Eye (tissue), 1 donor: ENCODE data around the gene HNRNPDL.
A peak's percentile ranks its signal among the peaks of the same experiment; 100 is the strongest.
"Not testable (repeated sequence)": the region's sequence is repeated elsewhere in the genome, so short reads cannot be mapped to it uniquely, and the experiment has no call there.

Experiments used
- DNase-seq: peaks from one replicate; pipeline ENCODE4 v3.0.0-alpha.2; 2015

Gene HNRNPDL

GRCh38 chr4:82430193-82430963 is at the start of gene HNRNPDL, which contains the start of gene ENOPH1:
Gene HNRNPDL (minus strand): TSS chr4:82430462. CDS start chr4:82429690, 772 bp downstream.
Gene ENOPH1 (plus strand): TSS chr4:82430590. CDS start chr4:82430830, 240 bp downstream.
- DNase-seq, result peak; percentile 98

GRCh38 chr4:82479562-82479961 is 49.3 kb upstream of the HNRNPDL start:
- DNase-seq, result no peak

GRCh38 chr4:82477469-82477868 is 47.2 kb upstream of the HNRNPDL start:
- DNase-seq, result not testable (repeated sequence)

- not testable (repeated sequence) for DNase-seq
Observed at GRCh38 chr4:82475931-82476330, 45.7 kb upstream of the HNRNPDL start.

GRCh38 chr4:82473621-82474164 is 43.4 kb upstream of the HNRNPDL start:
- DNase-seq, result no peak

- not testable (repeated sequence) for DNase-seq
Observed at GRCh38 chr4:82473080-82473479, 42.8 kb upstream of the HNRNPDL start.

- peak; percentile 22 for DNase-seq
Observed at GRCh38 chr4:82469791-82470345, 39.6 kb upstream of the HNRNPDL start.

GRCh38 chr4:82467471-82467870 is 37.2 kb upstream of the HNRNPDL start:
- no peak for DNase-seq

- no peak for DNase-seq
Observed at GRCh38 chr4:82463221-82463620, 33.0 kb upstream of the HNRNPDL start.

- peak; percentile 96 for DNase-seq
Observed at GRCh38 chr4:82462415-82462831, 32.2 kb upstream of the HNRNPDL start.

- DNase-seq, result no peak
Observed at GRCh38 chr4:82461710-82462109, 31.4 kb upstream of the HNRNPDL start.

- no peak for DNase-seq
Observed at GRCh38 chr4:82458729-82459128, 28.5 kb upstream of the HNRNPDL start.

GRCh38 chr4:82457266-82457665 is 27.0 kb upstream of the HNRNPDL start:
- DNase-seq, result no peak

GRCh38 chr4:82452026-82452425 is 21.8 kb upstream of the HNRNPDL start:
- no peak for DNase-seq

GRCh38 chr4:82450966-82451755 is 20.9 kb upstream of the HNRNPDL start:
- no peak for DNase-seq

- DNase-seq, result no peak
Observed at GRCh38 chr4:82447886-82448285, 17.6 kb upstream of the HNRNPDL start.

- DNase-seq, result no peak
Observed at GRCh38 chr4:82439088-82439487, 8.8 kb upstream of the HNRNPDL start.

- peak; percentile 8 for DNase-seq
Observed at GRCh38 chr4:82437285-82438005, 7.2 kb upstream of the HNRNPDL start.

GRCh38 chr4:82436780-82437179 is 6.5 kb upstream of the HNRNPDL start:
- no peak for DNase-seq

GRCh38 chr4:82436130-82436529 is 5.9 kb upstream of the HNRNPDL start:
- DNase-seq, result no peak

- DNase-seq, result no peak
Observed at GRCh38 chr4:82434949-82435348, 4.7 kb upstream of the HNRNPDL start.

GRCh38 chr4:82433791-82434190 is 3.5 kb upstream of the HNRNPDL start:
- no peak for DNase-seq

- no peak for DNase-seq
Observed at GRCh38 chr4:82432596-82432995, 2.3 kb upstream of the HNRNPDL start.
